H4 (cell line): ENCODE data around the gene CFAP119. TPM values are rescaled to one million over a fixed set of nuclear protein-coding genes. Genes with fewer than 3 reads are reported as not detected.

Source experiments
- DNase-seq: peaks from one replicate; pipeline ENCODE4 v3.0.0-alpha.2; 2015; ENCODE audit warnings: low spot score
- total RNA-seq: library from RNA; depleted of rRNA; stranded (reverse); fragments of >200 nt; shearing (Covaris generic); gene quantifications from 2 replicates; pipeline ENCODE4 v1.2.3, GENCODE V29; 2014

CFAP119 gene
- total RNA-seq, 1 experiment from 2014 or later: 1.9 TPM

DNA sequence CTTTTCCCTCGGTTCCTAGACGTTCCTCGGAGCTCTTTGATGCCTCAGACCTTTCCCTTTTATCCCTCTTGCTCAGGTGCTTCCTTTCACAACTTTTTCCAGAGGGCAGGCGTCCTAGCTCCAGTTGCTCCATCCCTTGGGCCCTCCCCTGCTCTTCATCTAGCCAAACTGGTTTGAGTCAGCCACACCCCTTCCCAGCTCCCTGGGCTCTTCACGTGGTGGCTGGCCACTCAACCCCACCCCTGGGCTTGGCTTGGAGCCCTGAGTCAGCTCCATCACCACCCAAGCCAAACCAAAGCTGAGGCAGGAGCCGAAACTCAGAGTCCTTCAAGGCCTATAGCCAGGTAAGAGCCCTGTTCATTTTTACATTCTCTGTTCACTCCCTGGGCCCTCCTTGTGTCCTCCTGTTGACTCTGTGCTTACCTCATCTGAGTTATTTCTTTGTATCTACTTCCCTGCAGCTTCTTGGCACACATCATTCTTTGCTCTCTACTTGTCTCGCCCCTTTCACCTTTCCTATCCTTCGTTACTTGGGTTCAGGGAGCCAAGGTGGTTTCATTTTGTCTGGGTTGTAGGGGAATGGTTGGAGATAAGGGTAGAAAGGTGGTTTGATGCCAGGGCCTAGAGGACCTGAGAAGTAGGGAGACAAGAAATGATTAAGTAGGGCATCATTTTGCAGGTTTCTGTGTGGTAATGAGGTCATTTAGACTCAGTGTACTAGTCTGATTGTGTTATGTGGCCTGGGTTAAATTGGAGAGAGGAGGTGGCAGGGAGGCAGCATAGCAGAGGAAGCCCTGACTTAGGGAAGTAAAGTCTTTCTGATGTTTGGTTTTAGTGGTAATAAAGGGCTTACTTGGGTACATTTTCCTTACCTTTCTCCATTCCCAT, 21.3 kb downstream of the CFAP119 start:
- DNase-seq: peak; percentile 62

DNA sequence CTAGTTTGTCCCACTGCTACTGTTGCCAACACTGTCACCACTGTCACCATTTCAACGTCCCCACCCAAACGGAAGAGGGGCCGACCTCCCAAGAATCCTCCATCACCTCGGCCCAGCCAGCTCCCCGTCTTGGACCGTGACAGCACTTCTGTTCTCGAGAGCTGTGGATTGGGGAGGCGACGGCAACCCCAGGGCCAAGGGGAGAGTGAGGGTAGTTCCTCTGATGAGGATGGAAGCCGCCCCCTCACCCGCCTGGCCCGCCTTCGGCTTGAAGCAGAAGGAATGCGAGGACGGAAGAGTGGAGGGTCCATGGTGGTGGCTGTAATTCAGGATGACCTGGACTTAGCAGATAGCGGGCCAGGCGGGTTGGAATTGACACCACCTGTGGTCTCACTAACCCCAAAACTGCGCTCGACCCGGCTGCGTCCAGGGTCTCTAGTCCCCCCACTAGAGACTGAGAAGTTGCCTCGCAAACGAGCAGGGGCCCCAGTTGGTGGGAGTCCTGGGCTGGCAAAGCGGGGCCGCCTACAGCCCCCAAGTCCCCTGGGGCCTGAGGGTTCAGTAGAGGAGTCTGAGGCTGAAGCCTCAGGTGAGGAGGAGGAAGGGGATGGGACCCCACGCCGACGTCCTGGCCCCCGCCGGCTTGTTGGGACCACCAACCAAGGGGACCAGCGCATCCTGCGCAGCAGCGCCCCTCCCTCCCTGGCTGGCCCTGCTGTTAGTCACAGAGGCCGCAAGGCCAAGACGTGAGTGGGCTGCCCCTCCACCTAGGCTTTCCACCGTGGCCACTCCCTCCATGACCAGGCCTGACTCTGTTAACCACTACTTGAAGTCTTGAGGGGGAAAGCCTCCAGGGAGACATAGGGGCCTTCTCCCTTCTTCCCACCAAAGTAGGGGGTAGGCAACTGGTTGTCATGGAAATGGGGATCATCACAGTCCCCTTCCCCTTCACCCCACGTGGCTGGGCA, 22.6 kb downstream of the CFAP119 start:
- DNase-seq: no peak

- no peak for DNase-seq
Observed at GRCh38 chr16:30737794-30738648, 23.8 kb downstream of the CFAP119 start.

DNA sequence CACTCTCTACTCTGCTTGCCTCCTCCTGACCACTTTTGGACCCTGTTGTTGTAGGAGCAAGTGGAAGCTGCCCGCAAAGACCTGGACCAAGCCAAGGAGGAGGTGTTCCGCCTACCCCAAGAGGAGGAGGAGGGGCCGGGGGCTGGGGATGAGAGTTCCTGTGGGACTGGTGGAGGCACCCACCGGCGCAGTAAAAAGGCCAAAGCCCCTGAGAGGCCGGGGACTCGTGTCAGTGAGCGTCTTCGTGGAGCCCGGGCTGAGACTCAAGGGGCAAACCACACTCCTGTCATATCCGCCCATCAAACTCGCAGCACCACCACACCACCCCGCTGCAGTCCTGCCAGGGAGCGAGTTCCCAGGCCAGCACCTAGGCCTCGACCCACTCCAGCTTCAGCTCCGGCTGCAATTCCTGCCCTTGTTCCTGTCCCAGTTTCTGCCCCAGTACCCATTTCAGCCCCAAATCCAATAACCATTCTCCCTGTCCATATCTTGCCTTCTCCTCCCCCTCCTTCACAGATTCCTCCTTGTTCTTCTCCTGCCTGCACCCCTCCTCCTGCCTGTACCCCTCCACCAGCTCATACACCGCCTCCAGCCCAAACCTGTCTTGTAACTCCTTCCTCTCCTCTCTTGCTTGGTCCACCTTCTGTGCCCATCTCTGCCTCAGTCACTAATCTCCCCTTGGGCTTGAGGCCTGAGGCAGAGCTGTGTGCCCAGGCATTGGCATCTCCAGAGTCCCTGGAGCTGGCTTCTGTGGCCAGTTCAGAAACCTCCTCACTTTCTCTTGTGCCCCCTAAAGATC, 24.7 kb downstream of the CFAP119 start:
- no peak for DNase-seq

GRCh38 chr16:30731411-30731810, 30.5 kb downstream of the CFAP119 start:
- no peak for DNase-seq

DNA sequence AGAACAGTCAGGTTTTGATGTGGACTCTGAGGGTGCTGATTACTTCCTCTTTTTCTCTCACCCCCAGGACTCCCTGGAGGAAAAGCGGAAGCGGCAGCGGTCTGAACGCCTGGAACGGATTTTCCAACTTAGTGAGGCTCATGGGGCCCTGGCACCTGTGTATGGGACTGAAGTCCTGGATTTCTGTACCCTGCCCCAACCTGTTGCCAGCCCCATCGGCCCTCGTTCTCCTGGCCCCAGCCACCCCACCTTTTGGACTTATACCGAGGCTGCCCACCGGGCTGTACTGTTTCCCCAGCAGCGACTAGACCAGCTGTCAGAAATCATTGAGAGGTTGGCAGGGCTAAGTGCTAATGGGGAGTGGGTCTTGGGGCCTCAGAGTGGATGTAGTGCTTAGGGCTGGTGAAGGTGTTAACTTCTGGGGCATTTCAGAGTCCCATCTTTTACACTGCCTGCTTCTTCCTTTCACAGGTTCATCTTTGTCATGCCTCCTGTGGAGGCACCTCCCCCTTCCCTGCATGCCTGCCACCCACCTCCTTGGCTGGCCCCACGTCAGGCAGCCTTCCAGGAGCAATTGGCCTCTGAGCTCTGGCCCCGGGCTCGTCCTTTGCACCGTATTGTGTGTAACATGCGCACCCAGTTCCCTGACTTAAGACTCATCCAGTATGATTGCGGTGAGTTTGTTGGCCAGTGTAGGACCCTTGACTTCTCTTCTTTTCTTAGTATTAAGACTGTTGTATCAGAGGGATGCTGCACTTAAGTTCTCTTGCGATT, 32.8 kb downstream of the CFAP119 start:
- DNase-seq: no peak

GRCh38 chr16:30728321-30728720, 33.5 kb downstream of the CFAP119 start:
- no peak for DNase-seq

DNA sequence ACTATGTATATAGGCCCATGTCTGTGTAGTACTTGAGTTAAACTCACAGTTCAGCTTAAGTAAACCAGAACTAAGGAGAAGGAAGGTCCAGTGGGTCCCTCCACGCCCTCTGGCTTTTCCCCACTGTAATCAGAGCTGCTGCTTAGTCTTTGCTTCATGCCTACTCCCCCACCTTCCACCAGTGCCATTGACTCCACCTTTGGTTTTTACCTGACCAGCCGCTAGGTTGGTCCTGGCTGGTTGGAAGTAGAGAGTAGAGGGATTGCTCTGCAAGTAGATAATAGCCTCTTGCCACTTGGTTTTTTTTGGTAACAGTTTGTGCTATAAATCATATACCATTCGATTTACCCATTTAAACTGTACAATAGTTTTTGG, 36.5 kb downstream of the CFAP119 start:
- no peak for DNase-seq

GRCh38 chr16:30724641-30725417, 37.0 kb downstream of the CFAP119 start:
- DNase-seq: no peak

DNA sequence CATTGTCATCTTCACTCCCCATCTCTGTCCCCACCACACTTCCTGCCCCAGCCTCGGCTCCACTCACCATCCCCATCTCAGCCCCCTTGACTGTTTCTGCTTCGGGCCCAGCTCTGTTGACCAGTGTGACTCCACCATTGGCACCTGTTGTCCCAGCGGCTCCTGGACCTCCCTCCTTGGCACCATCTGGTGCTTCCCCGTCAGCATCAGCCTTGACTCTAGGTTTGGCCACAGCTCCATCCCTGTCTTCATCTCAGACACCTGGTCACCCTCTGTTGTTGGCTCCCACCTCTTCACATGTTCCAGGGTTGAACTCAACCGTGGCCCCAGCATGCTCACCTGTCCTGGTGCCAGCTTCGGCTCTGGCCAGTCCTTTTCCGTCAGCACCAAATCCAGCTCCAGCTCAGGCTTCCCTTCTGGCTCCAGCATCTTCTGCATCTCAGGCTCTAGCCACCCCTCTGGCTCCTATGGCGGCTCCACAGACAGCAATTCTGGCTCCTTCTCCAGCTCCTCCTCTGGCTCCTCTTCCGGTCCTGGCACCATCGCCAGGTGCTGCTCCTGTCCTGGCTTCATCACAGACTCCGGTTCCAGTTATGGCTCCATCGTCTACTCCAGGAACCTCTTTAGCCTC, 38.0 kb downstream of the CFAP119 start:
- no peak for DNase-seq

- DNase-seq: no peak
Observed at GRCh38 chr16:30722916-30723315, 38.9 kb downstream of the CFAP119 start.

DNA sequence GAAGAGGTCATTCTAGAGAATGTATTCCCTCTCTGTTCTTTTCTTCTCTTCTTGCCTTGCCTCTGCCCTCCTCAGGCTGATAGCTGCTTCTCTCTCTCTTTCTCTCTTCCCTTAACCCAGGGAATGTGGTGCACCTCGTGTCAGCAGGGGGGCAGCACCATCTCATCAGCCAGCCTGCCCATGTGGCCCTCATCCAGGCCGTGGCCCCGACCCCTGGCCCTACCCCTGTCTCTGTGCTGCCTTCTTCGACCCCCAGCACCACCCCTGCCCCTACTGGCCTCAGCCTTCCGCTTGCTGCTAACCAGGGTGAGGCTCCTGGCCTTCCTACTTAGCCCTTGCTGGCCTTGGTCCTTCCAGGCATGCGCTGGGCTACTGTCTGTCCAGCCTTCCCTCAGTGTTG, 39.4 kb downstream of the CFAP119 start:
- no peak for DNase-seq

DNA sequence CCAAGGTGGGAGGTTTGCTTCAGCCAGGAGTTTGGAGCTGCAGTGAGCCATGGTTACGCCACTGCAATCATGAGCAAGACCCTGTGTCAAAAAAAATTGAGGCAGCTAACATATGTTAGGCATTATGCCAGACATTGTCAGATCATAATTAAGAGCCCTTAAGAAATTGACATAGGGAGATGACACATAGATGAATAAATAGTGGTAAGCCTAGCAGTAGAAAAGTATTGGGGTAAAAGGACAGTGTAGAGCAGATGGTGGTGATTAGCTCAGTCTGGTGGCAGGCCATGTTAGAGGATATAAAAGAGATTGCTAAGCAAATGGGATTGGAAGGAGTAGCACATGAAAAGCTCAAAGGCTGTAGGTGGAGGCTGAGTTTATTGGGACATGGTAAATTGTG, 40.3 kb downstream of the CFAP119 start:
- no peak for DNase-seq

GRCh38 chr16:30721167-30721566, 40.7 kb downstream of the CFAP119 start:
- DNase-seq: no peak

- no peak for DNase-seq
Observed at GRCh38 chr16:30720694-30721093, 41.2 kb downstream of the CFAP119 start.

DNA sequence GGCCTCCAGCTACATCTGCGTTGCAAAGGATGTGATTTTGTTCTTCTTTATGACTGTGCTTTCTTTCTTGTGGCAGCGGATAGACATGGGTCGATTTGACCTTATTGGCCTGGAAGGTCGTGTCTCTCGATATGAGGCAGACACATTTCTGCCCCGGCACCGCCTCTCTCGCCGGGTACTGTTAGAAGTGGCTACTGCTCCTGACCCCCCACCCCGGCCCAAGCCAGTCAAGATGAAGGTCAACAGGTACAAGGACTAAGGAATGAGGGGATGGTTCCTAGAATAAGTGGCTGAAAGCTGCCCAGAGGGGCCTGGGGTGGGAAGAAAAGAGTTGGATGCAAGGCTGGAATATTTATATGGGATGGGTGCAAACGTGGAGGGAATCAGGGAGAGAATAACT, 41.8 kb downstream of the CFAP119 start:
- no peak for DNase-seq

DNA sequence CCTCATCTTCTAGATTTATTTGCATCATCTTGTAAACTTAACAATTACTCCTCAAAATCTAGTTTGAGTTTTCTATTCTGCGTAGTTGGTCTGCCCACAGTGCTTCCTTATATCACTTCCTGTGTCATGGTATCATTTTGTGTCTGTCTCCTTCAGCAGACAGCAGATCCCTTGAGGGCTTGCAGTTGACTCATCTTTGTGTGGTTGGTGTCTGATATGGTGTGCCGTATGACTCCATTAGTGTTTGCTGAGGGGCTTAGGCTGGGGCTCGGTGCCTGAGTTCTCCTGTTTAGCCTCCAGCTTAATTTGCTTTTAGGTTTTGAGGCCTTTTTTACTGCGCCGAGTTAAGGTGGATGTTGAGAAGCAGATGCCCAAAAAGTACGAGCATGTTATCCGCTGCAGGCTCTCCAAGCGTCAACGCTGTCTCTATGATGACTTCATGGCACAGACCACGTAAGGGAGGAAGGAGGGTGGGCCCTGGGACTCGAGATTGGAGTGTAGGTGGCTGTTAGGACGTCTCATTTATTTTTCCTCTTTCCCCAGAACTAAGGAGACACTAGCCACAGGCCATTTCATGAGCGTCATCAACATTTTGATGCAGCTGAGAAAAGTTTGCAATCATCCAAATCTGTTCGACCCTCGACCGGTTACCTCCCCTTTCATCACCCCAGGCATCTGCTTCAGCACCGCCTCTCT, 46.0 kb downstream of the CFAP119 start:
- no peak for DNase-seq

GRCh38 chr16:30711712-30712111, 50.1 kb downstream of the CFAP119 start:
- no peak for DNase-seq
